CD4-positive, alpha-beta T cell treated with Interleukin-17A for 1 hour (primary cell): ENCODE data around the gene EQTN.
"Not testable (repeated sequence)": the region's sequence is repeated elsewhere in the genome, so short reads cannot be mapped to it uniquely, and the experiment has no call there.

Experiments used
- DNase-seq: peaks from one replicate; pipeline ENCODE4 v3.0.0-alpha.2; 2020

EQTN gene

DNA sequence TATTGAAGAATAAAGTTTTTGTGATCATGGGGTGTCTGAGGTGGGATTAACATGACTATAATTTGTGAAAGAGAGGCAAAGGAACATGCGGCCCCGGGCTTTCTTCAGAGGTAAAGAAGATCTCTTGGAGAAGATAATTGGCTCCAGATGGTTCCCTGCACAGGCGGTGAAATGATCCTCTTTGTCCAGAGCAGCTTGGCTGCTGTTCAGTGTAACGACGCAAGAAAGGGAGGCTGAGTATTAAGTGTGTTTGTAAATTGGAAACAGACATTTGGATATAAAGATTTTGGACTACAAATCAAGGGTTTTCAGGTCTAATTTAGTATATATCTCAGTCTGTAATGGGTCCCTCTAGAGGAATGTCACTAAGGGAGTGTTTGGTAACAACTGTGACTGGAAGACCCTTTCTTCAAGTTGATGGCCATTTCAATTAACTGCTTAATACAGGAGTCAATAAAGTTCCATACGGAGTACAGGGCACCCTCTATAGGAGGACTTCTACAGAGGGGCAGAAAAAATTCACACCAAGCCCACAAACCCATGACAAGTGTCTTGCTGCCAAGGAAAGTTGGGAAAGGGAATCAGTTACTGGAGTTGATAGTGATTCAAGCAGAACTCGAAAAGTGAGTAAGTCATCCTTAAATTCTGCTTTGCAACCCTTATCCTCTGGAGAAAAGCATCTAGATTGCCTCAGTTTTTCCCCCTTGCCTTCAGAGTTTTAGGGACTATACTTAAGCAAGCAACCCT lies 4.1 kb downstream of the EQTN start:
- no peak for DNase-seq

DNA sequence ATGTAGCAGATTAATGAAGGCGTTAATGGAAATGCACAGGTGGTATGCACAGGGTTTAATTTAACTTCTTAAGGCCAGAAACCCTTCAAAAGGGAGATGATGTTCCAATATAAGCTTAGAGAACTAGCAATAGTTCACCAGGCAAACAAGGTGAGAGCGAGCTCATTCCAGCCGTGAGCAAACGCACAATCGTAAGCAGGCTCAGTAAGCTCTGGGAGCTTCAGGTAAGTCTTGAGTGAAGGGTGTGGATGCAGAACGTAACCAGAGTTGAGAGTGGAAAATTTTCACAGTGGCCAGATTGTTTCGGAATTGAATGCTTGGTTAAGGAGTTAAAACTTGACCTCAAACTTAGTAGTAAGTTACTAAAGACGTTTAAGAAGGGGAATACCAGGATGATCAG lies 5.7 kb downstream of the EQTN start:
- DNase-seq: no peak

DNA sequence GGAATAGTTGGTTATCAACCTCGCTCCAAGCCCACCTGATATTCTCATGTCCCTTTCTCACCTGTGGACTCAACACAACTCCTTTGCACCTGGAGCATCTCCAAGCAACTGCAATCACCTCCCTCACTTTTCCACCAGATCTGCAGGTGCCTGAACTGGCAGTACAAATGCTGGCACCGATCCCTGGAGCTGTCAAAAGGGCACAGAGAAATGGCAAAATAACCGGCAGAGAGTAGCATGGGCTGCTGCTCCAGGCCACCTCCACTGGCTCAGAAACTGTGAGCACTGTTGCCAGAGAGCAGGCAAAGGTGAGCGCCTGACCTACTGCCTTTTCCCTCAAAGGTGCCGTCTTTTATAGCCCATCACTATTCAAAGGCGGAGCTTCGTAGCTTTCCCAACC lies 14.7 kb downstream of the EQTN start:
- no peak for DNase-seq

DNA sequence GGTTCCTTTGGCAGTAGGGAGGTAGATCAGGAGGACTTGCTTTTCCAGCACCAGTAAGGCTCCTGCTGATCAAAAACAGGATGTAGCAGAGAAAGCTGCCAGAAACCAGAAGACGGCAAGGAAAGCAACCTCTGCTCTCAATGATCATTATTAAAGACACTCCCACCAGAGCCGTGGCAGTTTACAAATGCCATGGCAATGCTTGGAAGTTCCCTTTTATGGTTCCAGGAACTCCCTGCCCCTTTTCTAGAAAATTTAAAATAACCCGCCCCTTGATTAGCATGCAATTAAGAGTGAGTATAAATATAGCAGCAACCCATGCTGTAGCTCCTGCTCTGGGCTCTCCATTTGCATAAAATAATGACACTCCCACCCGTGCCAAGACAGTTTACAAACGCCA lies 16.1 kb downstream of the EQTN start:
- no peak for DNase-seq

DNA sequence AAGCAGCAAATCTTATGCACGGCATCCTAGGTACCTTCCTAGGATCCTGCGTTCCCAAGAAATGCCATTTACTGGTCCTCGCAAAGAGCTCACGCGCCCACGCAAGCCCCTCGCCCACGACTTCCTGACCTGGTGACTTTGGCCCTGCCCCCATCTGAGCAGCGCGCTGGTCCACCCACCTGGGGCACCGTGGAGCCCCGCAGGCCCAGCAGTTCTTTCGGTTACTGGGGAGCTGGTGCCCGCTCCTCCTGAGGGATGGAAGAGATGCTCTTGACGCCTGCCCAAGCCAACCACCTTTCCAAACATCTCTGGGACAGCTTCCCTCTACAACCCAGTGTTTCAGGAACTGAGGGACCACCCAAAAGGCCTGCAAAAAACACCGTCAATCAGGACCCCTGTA lies 16.7 kb downstream of the EQTN start:
- no peak for DNase-seq

DNA sequence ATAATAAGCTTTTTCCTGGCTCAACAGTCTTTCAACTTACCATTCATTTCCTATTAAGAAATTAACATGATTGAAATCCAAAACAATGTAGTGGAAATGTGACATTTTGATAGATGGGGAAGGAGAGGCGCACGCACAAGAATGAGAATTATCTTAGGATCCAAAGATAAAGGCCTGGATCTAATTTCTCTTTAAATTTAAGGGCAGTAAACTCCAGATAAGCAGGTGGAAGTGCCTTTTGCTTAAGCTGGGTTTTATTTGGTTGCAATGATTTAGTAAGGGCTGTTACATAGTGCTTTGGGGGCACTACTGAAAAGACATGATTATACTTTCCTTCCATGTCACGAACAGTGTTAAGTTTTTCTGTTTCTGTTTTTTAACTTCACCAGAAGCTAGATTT lies 17.3 kb downstream of the EQTN start:
- DNase-seq: no peak

DNA sequence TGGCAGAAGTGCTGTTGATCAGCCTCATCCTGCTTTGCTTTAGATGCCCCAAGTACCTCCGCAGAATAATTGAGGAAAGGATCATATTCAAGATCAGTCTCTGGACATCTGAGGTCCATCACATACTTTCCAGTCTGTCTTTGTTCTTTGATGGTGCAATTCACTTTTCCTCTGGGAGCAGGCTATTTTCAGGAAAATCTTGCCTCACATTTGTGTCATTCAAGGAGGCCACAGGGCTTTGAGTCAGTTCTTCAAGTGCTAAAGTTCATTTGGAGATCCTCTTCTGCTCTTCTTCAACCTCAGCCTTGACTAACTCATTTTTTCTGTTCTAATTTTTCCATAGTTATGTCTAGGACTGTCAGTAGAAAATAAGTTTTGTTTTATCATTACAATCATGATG lies 18.6 kb downstream of the EQTN start:
- DNase-seq: no peak

DNA sequence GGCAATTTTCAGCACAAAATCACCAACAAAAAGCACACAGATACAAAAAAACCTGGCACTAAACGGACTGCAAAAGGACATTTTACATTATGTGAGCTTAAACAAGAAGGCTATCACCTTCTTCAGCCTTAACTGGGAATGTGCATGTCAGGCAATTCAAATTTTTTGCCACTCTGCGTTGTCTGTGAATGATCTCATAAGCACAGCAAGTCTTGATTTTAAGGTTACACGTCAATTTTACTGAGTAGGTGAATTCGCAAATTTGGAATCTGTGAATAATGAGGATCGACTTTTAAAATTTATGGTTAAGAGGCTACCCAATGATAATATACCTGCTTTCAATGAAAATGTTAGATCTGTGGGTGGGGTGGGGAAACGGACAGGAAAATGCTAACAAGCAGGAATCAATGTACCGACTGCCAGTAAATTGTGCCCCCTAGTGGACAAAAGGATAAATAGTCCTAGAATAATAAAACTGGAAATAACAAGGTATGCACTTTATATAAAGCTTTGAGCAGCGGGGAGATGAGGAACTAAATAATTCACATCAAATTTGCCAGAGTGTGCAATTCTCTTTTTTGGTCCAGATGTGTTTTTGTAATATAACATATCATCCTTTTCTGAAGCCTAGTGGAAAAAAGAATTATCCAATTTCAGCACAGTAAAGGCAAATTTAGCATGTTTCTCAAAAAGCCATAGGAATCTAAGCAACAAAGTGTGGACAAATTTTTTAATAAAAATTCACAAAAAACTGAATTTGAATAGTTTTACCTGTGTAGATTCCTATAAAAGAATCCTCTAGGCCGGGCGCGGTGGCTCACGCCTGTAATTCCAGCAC lies 20.5 kb downstream of the EQTN start:
- DNase-seq: peak; percentile 38

DNA sequence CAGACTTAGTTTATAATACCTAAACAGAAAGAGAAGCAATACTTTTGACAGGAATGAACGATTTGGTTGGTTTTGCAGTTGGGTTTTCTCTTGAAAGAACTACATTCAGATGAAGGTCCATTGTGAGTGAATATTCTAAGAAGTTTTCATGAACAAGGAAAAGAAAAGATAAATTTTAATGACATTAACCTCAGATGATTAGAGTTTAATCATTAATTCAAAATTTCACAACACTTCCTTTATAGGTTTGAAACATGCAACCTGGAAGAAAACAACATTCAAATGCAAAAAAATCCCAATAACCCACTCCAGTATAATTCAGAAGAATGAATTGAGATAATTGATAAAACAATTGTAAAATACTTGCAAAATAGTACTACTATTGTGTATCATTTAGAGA lies 23.8 kb downstream of the EQTN start:
- DNase-seq: no peak

DNA sequence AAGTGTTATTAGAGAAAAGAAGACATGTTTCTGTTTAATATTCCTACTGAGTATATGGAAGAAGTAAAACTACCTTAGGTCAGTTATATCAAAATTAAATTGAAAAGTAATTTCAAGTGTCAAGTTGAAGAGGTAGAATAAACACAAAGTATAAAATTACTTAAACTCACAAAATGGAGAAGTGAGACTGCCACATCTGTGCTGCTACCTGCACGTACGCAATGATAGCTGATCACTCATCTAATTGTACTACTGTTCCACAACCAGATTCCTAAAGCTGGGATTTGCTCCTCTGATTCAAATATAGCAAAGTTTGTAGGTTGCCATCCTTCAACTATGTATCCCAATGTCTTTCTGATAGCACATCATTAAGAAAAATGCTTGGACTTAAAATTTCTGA lies 24.8 kb downstream of the EQTN start:
- no peak for DNase-seq

DNA sequence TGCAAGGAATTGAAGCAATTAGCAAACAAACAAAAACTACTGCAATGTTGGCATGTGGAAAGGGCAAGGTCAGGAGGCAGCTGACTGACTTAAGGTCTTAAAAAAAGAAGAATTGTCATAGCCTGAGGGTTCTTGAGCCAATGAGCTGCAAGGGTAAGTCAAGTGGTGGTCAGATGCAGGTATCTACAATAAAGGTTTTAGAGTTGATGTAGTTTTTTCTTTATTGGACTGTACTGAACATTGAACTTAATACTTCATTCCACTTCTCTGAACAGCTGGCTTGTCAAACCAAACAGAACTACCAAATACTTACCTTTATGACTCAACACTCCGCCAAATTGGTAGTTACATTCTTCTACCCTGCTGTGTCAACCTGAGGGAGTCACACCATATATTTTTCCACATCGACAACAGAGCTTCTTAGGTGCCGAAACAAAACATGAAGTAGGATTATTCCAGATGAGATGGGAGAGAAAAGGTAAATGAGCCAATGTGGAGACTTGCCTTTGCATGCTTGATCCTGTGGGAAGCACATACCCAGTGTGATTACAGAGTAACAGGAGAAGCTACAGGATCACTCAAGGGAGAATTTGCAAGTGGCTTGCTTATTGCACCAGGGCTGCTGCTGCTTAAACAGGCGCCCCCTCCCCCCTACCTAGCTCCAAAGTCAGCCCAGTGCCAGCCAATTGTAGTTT lies 35.3 kb downstream of the EQTN start:
- no peak for DNase-seq

DNA sequence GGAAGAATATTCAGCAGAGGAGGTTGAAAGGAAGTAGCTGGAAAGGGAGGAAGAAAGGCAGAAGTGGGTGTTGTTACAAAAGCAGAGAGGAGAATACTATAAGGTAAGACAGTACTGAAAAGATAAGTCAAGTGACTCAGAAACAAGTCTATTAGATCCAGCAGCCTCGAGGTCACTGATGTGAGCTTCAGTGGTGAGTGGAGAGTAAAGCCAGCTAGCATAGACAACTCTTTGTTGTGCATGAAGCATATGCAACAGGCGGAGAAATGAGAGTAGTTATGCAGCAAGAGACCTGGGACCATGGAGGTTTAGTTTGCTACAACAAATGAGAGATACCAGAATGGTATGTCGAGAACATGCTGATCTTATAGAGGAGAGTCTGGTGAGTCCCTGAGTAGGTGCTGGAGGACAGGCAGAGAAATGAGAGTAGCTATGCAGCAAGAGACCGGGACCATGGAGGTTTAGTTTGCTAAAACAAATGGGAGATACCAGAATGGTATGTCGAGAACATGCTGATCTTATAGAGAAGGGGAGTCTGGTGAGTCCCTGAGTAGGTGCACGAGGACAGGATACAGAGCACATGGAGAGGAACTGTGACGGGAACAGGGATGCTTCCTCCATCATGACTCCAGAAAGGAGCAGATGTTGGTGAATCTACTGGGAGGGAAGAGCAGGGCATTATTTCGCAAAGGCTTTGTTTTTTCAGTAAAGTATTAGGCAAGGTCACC lies 36.0 kb downstream of the EQTN start:
- no peak for DNase-seq

DNA sequence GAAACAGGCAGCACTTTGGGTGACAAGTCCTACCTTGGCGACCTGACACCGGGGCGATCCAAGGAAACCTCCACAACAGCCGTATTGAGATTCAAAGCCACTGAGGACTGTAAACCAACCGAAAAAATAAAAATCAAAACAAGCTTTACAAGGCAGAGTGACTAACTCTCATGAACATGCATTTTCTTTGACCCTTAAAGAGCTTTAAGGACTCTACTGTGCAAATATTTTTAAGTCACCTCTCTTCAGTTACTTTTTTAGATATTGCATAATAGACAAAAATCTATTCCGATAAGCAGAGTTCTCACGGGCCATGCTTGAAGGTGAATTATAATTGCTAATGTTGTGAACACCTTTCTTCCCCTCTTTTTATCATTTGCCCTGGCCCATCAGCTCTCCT lies 38.3 kb downstream of the EQTN start:
- no peak for DNase-seq

DNA sequence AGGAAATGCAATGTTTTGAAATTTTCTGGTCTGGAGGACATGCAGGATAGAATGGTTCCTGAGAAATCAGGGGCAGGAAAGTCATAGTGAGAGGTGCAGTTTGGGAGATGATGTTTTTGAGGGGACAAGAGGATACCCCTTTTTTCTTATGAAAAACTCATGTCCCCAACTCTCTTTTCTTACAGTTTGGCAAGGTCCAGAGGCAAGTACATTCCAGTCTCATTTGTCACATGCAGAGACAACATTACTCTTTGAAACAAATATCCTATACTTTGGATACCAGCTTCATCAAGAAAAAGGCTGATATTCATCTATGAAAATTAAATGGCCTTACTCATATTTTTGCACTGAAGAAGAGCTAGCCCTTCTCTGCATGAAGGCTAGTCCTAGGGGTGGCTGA lies 48.2 kb downstream of the EQTN start:
- DNase-seq: no peak

DNA sequence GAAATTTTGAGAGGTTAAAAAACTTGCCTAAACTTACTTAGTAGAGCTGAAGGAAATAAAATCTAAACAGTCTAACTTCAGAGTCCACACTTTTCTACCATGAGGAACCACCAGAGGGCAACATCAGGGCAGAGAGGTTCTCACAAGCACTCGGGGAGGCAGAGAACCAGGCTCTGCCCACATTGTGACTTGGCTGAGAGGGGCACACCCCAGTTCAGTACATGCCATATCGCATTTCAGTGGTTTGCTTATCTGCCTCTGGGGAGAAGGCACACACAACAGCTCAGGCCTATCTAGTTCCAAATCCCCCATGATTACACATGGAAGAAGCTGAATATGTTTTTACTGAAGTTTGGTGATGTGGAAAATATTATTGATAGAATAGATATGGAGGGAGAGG lies 49.2 kb downstream of the EQTN start:
- DNase-seq: no peak

DNA sequence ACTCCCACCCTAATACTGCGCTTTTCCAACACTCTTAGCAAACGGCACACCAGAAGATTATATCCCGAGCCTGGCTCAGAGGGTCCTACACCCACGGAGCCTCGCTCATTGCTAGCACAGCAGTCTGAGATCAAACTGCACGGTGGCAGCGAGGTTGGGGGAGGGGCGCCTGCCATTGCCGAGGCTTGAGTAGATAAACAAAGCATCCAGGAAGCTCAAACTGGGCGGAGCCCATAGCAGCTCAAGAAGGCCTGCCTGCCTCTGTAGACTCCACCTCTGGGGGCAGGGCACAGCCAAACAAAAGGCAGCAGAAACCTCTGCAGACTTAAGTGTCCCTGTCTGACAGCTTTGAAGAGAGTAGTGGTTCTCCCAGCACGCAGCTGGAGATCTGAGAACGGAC lies 57.3 kb downstream of the EQTN start:
- DNase-seq: not testable (repeated sequence)
